Measurements from ENCODE around the gene ASTL.

The ASTL gene

GRCh38 chr2:96158554-96158940 lies 20.2 kb upstream of the ASTL start:
- no peak for DNase-seq

DNA sequence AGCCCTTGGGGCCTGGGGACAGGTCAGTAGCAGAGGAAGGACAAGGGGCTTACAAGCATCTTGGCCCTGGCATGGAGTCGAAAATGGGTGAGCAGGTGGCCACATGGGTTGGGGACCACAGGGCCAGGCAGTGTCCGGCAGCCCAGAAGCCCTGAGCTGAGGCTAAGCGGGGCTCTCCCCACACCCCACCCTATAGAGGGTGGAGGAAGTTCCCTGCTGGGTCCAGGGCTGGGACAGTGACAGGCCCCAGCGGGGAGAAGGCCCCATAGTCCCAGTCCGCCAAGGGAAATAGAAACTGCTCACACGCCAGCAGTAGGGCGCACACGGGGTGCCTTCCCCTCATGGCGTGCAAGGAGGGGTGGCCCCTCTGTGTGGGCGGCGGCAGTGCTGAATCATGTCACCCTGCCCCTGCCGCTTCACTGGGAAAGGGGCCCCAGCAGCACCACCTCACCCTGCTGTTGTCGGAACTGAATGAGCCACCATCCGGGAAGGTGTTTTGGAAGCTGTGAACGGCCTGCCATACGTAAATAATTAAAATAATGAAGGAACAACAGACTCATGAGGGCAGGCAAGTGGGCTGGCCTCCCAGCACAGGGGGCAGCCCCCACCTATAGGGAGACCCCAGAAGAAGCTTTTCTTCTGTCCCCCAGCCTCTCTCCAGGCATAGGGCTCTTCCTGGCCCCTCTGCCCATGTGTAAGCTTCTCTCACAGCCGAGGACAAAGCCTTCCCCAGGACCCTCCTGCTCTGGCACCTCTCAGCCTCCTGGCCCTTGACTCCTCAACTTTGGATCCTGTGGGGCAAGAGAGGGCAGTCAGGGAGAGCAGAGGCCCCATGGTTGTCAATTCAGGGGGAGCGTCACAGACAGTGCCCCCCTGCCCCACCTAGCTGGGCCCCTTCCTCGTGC lies 19.6 kb upstream of the ASTL start:
- DNase-seq = no peak

DNA sequence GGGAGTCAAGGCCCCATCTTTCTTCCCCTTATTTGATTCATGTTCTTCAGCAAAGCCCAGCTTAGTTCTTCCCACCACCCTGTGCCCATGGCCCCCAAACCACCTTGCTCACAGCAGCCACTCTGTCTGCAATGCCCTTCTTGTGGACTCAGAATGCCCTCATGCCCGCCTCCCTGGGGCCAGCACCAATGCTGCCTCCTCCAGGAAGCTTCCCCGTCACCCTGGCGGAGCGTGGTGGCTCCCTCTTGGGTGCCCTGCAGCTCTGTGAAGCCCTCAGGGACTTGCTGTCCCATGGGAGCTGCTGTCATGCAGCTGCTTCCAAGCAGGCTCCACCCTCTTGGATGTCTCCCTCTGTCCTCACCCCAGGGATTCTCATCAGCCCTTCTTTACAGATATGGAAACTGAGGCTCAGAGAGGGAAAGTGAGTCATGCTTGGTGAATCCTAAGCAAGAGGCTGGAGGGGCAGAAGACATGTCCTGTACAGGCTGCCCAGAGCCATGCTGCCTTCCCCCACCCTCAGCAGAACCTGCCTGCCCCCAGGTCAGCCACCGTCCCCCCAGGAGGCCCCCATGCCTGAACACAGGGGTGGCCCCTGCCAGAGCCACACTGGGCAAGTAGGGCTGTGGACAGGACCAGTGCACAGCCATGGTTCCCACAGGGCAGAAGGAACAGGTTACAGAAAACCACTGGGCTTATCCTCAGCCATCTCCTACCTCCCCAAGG lies 18.8 kb upstream of the ASTL start:
- DNase-seq = no peak

GRCh38 chr2:96156011-96156820 lies 17.9 kb upstream of the ASTL start:
- DNase-seq = no peak

GRCh38 chr2:96154506-96155380 lies 16.4 kb upstream of the ASTL start:
- DNase-seq = no peak

DNA sequence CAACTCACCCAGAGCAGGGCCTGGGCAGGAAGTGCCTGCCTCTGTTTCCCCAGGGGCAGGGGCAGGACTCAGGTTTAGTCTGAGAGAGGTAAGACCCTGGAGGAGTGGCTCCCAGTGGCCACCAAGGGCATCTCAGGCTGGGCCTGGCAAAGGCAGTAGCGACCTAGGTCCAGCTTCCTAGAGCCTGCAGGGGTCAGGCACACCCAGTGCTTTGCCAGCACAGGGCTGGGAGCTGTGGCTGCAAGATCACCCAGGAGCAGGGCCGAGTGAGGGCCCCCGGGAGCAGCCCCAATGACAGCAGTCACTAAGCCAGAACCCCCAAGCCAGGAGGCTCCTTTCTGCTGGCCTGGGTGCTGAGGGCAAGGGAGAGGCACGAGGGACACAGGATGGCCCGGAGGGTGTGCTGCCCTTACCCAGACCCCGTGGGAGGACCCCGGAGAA lies 15.7 kb upstream of the ASTL start:
- no peak for DNase-seq

DNA sequence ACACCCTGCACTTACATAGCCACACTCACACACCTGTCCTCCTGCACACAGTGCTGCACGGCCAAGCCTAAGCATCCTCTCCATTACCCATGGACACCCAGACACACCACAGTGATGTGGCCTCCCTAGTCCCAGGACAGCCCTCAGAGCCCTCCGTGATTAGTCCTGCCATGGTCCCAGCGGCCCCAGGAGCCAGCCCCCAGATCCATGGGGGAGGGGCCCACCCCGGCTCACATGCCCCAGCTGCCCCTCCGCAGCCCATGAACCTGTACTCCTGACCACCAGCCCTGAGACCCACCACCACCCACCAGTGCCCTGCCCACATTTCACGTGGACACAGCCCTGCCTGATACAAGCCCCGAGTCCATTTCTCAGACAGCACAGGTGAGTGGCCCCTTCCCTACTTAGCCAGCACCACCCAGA lies 15.0 kb upstream of the ASTL start:
- DNase-seq = no peak

GRCh38 chr2:96152304-96153161 lies 14.2 kb upstream of the ASTL start:
- no peak for DNase-seq

- no peak for DNase-seq
Observed at GRCh38 chr2:96151595-96152303, 13.4 kb upstream of the ASTL start.

DNA sequence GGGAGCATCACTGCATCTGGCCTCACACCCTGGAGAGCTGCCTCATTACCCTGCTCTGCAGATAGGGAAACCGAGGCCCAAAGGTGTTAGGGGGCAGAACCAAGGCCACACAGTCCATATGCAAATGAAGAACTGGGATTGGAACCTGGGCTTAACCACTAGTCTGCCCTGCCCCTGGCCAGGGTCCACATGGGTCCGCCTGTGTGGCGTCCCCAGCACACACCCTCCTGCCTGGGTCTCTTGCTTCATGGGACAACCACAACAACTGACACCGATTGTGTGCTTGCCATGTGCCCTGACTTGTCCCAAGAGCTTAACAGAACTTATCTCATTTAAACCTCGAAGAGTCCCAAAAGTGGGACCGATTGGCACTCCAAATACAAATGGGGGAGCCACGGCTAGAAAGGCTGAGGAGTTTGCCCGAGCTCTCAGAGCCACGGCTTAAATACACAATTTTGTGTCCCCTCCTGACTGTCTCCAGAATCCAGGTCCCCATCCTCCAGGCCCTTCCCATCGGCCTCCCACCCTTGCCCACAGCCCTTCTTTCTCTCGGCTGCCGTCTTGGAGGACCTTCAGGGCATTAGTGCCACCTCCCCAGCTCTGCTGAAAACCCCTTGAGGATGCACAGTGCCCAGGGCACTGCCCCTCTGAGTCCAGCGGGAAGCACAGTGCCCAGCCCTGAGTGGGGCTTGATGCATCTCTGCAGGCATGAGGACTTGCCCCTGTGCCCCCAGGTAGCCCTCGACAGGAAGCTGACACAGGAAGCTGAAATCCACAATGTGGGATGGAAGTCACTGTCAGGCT lies 12.7 kb upstream of the ASTL start:
- no peak for DNase-seq

GRCh38 chr2:96150007-96150640 lies 11.8 kb upstream of the ASTL start:
- DNase-seq = no peak

GRCh38 chr2:96148410-96149217 lies 10.3 kb upstream of the ASTL start:
- DNase-seq = peak; percentile 48

DNA sequence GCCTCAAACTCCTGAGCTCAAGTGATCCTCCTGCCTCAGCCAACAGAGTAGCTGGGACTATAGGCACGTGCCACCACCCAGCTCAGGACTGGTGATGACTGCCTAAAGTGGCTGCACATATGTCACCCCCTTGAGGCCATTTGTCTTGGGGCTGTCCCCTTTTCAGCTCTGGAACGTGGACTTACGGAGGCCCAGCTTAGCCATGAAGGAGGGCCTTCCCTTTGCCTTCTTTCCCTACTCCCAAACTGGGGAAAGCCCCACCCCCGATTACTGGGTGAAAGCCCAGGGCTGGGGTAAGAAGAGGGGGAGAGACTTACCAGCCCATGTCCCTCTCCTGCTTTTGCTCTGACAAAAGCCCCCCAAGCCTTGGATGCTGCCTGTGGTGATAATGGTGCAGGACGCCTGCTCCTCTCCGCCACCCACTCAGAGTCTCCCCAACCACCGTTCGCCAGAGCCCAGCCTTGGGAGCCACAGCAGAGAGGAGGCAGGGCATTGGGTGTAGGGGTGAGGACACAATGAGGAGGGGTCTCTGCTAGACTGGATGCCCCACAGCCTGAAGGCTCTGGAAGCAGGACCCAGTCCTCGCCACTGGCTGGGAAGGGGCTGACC lies 9.4 kb upstream of the ASTL start:
- no peak for DNase-seq

- no peak for DNase-seq
Observed at GRCh38 chr2:96146881-96147592, 8.7 kb upstream of the ASTL start.

- DNase-seq = peak; percentile 40
Observed at GRCh38 chr2:96146153-96146880, 8.0 kb upstream of the ASTL start.

GRCh38 chr2:96145848-96146152 lies 7.5 kb upstream of the ASTL start:
- no peak for DNase-seq
